Brain pericyte (primary cell): ENCODE data around the gene FUS.
"Not testable (repeated sequence)": the region's sequence is repeated elsewhere in the genome, so short reads cannot be mapped to it uniquely, and the experiment has no call there.

ENCODE experiments used
- DNase-seq: peaks from one replicate; pipeline ENCODE4 v3.0.0-alpha.2; 2012; ENCODE audit warnings: low read depth, low spot score

The FUS gene

DNA sequence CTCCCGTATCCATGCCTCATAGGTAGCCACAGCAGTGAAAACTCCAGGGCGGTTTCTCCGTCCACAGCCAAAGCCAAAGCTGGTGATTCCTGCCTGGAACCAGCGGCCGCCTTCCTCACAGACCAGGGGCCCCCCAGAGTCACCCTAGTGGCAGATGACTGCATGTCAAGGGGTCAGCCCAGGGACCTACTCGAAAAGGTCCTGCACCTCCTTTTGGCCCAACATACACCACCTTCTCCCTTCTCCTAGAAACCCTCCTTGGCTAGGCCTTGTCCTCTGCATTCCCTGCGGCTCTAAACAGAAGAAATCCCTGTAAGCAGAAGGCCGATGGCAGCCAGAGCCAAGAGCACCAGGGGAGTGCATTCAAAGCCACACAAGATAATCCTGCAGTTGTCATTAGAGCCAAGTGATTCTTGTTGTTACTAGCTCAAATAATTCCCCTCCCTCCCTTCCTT lies 36.2 kb upstream of the FUS start:
- DNase-seq, result no peak

DNA sequence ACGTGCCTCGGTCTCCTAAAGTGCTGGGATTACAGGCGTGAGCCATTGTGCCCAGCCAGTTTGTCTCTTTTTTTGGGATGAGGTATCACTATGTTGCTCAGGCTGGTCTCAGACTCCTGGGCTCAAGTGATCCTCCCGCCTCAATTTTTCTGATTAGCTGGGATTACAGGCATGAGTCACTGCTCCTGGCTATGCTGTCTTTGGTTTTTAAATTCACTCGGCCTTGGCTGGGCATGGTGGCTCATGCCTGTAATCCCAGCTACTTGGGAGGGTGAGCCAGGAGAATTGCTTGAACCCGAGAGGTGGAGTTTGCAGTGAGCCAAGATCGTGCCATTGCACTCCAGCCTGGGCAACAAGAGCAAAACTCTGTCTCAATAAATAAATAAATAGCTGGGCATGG lies 35.5 kb upstream of the FUS start:
- not testable (repeated sequence) for DNase-seq

DNA sequence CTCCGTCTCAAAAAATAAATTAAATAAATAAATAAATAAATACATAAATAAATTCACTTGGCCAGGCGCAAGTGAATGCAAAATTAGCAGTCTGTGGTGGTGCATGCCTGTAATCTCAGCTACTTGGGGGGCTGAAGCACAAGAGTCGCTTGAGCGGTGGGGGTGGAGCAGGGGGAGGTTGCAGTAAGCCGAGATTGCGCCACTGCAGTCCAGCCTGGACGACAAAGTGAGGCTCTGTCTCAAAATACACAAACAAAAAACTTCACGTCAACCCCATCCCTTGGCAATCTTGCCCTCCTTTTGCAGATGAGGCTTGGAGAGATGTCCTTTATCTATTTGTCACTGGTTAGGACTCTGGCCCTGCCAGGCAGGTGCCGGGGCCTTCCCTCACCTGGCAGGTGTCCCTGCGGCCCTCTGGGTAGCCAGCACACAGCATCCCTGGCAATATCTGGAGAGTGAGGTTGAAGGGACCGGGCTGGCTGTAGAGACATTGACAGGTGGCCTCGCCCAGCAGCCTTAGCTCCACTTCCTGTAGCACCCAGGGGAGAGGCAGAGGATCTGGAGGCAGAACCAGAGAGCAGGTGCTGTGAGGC lies 34.4 kb upstream of the FUS start:
- DNase-seq, result no peak

DNA sequence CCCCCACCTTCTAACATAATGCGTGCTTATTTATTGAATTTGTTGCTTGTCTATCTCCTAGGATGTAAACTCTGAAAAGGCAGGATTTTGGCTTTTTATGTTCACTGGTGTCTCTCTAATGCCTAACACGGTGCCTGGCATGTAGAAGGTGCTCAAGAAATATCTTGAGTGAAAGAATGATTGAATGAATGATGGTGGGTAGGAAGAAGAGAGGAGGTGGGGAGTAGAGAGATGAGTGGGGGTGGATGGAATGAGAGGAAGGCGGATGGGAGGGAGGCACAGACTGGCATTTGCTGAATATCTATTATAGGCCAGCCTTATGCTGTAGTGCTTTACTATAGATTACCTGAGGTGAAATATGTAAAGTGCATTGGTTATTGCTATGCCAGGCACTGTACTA lies 32.4 kb upstream of the FUS start:
- DNase-seq, result no peak

DNA sequence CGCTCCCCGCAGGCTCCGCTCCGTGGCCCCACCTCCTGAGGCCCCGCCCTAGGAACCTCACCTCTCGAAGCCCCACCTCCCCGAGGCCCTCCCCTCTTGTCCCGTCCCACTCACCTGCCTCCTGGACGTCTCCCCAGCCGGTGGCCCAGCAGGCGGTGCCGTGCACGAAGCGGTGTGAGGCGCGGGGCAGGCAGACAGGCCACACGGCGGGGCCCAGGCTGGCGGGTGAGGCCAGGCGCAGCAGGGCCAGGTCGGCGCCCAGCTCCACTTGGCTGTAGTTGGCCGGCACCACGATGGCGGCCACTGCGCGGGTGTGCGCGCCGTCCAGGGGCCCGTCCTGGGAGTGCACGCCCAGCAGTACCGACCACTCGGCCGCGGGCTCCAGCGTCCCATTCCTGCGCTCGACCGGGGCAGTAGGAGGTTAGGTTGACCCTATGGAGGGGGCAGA lies 31.6 kb upstream of the FUS start:
- no peak for DNase-seq

DNA sequence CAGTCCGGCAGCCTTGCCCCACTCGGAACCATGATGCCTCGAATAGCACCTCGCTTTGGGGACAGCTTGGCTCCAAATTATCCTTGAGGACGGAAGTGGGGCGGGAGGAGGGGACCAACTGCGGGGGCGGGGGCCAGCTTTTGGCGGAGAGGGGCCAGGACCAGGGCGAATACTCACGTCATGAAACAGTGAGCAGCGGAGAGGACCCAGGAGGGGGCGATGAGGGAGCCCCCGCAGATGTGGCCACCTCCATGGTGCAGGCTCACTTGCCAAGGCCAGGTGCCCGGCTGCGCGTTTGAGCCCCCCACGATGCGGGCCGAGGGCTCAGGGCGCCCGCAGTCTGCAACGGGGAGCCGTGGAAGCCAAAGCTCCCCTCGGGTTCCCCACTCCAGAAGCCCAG lies 31.0 kb upstream of the FUS start:
- no peak for DNase-seq

DNA sequence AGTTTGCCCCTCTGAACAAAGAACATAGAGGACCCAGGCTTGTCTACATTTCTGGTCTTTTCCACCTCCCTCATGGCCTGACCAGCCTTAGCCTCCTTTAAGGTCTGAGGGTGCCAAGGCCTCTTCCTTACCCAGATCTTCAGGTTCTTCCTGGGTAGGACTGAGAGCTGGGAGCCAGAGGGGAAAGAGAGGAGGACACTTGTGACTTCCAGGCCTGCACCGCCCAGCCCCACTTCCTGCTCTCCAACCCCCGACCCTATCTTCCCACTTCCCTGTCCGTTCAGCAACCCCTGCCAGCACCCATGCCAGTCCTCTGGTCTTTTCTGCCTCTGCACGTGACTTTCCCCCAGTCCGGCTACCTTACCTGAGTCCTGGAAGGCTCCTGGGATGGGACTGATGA lies 30.6 kb upstream of the FUS start:
- DNase-seq, result no peak

DNA sequence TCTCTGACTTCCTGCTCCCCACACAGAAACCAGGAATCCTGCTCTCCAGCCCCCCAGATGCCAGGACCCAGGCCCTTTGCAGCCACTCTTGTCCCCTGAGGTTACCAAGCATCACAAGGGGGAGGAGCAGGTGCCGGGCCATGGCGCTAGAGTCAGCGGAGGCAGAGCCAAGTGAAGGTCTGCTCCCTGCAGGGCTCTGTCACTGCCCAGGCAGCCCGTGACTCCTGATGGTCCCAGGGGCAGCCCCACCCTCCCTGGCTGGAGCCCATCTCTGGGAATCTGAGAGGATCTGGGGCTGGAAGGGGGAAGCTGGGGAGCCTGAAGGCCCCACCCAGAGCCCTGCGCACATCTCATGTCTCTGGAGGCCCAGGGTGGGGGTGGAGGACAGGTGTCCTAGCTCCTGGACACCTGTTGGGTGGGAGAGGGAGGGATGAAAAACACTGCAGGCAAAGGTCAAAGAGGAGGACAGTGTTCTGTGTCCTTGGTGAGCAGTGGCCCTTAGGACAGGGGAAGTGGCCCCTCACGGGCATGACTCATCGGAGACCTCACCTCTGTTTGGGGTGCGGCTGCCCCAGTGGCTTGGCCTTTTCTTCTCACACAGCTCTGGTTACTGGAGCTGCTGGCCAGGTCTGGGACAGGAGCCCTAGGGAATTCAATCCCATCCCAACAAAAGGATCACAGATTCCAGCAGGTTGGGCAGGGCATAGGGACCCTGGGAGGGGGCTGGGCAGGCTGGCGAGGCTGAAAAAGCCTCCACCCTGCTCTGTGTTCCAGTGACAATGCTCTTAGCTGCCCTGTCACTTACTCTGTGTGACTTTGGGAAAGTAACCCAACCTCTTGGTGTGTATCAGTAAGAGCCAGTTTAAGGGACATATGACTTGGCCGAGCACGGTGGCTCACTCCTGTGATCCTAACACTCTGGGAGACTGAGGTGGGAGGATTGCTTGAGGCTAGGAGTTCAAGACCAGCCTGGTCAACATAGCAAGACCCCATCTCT lies 29.7 kb upstream of the FUS start, which contains the start of gene PRSS36:
TSS of gene PRSS36 (minus strand) at position 173 of the 997 bp plus-strand sequence. CDS start at position 142, 31 bp downstream.
- no peak for DNase-seq

DNA sequence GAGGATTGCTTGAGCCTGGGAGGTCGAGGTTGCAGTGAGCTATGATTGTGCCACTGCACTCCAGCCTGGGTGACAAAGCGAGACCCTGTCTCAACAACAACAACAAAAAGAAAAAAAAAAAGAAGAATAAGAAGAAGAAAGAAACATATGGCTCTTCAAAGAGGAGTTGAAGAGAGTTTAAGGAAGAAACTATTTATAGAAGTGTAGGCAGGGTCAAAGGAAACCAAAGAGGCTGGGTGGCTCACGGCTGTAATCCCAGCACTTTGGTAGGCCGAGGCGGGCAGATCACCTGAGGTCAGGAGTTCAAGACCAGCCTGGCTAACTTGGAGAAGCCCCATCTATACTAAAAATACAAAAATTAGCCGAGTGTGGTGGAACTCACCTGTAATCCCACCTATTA lies 29.0 kb upstream of the FUS start:
- not testable (repeated sequence) for DNase-seq

DNA sequence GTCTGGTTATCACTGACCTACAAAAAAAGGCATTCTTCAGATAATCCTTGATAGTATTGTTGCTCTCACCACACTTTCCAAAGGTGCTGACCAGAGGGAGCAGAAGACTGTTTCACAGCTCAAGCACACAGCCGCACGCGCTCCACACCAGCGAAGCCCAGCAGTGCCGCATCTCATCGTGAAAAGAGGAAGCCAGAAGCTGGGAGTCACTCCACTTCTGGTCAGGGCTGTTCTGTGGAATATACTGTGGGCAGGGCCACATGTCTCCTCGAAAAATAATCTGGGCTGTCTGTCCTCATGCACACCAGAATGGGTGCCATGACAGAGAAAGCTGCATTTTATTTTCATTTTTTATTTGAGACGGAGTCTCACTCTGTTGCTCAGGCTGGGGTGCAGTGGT lies 22.8 kb upstream of the FUS start:
- no peak for DNase-seq

DNA sequence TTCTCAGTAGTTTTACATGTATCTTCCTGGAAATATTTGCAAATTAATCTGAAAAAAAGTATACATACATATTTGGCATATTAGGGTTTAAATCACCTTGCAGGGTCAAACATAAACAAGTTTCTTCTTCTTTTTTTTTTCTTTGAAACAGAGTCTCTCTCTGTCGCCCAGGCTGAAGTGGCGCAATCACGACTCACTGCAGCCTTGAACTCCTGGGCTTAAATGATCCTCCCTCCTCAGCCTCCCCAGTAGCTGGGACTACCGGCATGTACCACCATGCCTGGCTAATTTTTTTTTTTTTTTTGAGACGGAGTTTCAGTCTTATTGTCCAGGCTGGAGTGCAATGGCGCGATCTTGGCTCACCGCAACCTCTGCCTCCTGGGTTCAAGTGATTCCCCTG lies 12.6 kb upstream of the FUS start:
- DNase-seq, result no peak

DNA sequence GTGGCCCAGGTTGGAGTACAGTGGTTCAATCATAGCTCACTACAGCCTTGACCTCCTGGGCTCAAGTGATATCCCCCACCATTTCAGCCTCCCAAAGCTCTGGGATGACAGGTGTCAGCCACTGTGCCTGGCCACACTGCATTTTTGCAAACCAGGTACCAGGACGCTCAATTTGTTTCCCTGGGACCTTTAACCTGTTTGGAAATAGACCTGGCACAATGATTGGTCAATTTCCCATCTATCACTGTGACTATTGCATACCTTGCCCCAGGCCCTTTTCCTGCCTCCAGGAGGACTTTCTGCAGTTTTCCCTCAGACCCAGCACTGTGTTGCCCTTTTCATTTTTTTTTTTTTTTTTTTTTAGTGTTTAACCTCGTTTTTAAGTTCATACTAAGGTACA lies 11.1 kb upstream of the FUS start:
- no peak for DNase-seq

DNA sequence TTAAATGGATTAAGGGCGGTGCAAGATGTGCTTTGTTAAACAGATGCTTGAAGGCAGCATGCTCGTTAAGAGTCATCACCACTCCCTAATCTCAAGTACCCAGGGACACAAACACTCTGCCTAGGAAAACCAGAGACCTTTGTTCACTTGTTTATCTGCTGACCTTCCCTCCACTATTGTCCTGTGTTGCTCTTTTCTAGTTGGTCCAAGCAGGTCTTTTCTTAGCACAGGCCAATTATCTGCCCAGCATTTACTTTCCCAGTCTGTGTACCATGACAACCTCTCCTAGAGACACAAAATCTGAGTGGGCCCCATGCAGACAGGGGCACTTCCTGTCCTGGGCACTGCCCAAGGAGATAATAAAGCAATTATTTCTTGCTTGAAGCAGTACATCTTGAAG lies 9.9 kb upstream of the FUS start:
- DNase-seq, result not testable (repeated sequence)

DNA sequence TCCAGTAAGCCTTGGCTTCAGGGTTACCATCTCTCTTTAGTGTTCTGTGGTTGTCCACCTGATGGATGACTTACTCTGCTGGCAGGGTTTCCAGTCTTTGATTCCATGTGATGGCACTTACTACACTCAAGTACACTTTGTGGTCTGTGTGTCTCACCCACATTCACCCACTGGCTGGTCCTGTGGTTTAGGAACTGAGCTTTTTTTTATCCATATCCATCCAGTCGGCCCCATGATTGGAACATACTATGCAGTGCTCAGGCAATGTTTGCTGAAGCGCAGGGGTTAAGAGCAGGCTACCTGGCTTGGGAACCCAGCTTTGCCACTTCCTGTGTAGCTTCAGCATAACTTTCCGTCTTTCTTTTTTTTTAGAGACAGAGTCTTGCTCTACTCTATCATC lies 2.8 kb upstream of the FUS start:
- no peak for DNase-seq

DNA sequence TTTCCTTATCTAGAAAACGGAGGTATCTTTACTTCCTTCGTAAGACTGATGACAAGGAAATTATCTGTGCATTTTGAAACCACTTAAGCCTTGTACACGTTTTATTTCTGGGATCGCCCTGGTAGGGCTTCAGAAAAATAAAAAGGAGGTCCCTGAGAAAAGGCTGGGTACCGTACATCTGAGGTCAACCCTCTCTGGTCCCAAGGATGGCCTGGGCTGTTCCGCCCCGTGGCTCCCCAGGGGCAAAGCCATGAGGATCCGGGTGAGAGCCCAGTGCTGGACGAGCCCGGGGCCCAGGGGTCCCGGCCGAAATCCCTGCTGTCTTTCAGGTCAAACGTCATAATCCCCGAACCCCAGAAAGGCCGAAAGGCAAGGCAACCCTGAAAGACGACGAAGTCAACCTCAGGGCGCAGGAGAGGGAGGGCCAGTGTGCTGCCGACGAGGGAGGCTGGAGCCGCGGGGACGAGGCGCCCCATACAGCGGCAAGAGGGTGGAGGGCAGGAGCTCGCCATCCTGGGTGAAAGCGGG lies 656 bp upstream of the FUS start:
- DNase-seq, result no peak

DNA sequence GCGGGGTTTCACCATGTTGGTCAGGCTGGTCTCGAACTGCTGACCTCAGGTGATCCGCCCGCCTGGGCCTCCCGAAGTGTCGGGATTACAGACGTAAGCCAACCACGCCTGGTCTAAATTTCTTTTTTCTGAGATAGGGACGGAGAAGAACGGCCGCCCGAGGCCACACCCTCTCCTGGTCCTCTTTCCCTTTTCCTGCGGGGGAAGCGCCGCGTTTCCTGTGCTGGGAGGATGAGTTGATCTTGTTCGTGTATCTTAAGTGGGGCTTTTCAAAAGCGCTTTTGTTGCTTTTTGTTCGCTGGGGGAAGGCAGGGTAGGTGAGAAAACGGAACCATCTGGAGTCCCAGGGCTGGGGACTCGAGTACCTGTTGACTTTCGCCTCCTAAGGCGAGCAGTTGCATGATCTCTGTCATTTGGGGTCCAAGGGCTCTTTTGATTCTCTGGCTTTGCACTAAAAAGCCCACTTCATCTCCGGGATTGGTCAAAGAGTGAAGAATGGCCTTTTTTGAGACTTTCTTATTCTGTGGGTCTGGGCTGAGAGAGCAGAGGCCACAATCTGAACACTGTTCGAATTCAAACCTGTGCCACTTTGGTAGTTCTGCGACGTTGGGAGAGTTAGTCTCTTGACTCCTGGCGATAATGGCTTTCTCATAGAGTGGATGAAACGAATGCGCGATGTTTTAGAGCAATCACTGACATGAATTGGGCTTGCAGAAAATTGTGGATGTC lies 1.3 kb downstream of the FUS start:
- no peak for DNase-seq

DNA sequence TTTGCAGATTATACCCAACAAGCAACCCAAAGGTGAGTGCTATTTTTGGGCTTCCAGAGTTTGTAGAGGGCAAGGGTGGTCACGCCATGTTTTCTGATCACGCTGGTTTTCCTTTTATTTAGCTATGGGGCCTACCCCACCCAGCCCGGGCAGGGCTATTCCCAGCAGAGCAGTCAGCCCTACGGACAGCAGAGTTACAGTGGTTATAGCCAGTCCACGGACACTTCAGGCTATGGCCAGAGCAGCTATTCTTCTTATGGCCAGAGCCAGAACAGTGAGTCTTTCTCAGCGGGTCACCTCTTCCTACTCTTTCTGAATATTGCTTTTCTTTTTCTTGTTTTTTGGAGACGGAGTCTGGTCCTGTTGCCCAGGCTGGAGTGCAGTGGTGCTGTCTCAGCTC lies 2.5 kb downstream of the FUS start:
- no peak for DNase-seq

DNA sequence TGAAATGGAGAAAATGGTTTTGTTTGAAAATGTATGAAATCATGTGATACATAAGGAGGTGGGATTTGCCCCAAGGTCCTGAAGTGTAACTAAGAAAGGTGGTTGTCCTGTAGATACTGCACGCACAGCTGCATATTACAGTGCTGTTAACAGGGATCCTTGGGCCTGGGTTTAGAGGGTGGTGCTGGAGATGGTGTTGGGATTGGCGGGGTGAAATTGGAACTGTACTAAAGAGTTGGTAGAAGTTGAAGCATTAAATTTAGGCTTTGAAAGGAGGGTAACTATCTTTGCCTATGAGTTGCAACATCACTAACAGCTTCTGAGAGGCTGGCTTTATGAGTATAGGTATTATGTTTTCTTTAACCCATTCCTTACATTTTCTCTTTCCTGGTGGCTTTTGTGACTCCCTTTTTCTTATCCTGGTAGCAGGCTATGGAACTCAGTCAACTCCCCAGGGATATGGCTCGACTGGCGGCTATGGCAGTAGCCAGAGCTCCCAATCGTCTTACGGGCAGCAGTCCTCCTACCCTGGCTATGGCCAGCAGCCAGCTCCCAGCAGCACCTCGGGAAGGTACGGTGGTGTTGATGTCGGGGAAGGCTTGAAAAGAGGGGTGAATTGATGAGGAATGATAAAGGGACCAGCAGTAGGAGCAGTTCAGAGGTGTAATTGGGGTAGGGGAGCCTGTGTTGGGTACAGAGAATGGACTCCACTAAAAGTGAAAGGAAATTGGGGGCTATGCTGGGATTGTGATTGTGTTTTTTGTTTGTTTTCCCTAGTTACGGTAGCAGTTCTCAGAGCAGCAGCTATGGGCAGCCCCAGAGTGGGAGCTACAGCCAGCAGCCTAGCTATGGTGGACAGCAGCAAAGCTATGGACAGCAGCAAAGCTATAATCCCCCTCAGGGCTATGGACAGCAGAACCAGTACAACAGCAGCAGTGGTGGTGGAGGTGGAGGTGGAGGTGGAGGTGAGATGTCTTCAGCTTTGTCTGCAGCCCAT lies 3.8 kb downstream of the FUS start:
- DNase-seq, result no peak

DNA sequence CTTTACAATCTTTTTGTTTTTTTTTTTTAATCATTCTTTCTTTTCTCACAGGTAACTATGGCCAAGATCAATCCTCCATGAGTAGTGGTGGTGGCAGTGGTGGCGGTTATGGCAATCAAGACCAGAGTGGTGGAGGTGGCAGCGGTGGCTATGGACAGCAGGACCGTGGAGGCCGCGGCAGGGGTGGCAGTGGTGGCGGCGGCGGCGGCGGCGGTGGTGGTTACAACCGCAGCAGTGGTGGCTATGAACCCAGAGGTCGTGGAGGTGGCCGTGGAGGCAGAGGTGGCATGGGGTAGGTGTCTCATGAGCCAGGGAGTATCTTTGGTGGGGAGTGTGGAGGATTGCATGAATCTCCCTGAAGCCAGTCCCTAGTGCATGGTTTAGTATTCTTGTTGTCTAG lies 4.9 kb downstream of the FUS start:
- no peak for DNase-seq

DNA sequence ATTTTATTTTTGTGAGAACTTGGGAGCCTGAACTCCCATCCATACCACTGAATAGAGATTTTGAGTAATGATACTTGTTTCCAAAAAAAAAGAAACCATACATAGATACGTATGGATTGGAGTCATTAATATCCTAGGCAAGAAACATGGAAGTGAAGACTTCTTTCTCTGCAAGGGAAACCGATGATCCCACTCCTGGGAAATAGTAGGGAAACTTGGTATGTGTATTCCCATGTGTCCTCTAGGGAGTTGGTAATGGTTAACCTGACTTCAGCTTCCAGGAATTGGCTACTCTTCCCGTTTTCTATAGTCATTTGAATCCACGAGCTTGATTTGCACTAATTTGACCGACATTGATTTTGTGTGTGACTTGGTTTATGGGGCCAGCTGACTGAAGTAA lies 5.4 kb downstream of the FUS start:
- DNase-seq, result no peak

DNA sequence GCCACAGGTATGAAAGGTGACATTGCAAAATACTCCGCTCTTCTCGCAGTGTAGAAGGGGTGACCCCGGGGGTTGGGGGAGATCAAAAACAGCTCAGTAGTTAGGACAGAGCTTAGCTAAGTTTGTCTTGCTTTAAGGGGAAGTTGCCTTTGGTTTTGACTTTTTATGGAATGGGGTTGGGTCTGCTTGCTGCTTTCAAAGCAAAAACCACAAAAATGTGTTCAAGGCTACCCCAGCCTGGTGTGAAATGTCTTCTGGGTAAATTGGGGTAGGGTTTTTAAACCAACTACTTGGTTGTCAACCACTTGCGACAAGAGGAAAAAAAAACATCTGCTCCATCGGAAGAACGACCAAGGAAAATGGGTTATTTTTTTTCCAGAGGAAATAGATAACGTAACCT lies 6.2 kb downstream of the FUS start:
- DNase-seq, result no peak
